Sigmoid colon (tissue), 4 donors: Measurements from ENCODE around the gene TMEFF2.

Experiments
- CTCF ChIP-seq, 4 experiments: fragments of 450-650 bp in 3 of 4; fragments of 200-600 bp in 1 of 4; IDR thresholded peaks; one replicate each; pipeline ENCODE4 v1.5.1; 2016 to 2019; ENCODE audit warnings: antibody characterized with exemption in 4 of 4, mild to moderate bottlenecking in 3 of 4, moderate library complexity in 2 of 4
- EP300 ChIP-seq, 4 donors: sonication (generic); formaldehyde crosslinking; IDR thresholded peaks; one replicate each; pipeline ENCODE4 v1.6.1; 2017; ENCODE audit warnings: antibody characterized with exemption in 4 of 4
- POLR2A ChIP-seq, 2 donors: fragments of 450-650 bp; IDR thresholded peaks; one replicate each; pipeline ENCODE4 v1.6.1; 2016; ENCODE audit warnings: antibody characterized with exemption in 2 of 2, mild to moderate bottlenecking in 2 of 2, moderate library complexity in 2 of 2
- POLR2AphosphoS5 ChIP-seq, 4 donors: sonication (generic); formaldehyde crosslinking; IDR thresholded peaks; one replicate each; pipeline ENCODE4 v1.6.1; 2017; ENCODE audit warnings: antibody characterized with exemption in 4 of 4

GRCh38 chr2:192073878-192074277 lies 120.9 kb downstream of the TMEFF2 start:
- TF ChIP-seq CTCF (IDR thresholded peaks at IDR 0.05) (no peak), POLR2AphosphoS5 (IDR thresholded peaks at IDR 0.05) (no peak), POLR2A (IDR thresholded peaks at IDR 0.05) (no peak), EP300 (IDR thresholded peaks at IDR 0.05) (no peak)
